Measurements from ENCODE around the gene LYRM2.
A peak's percentile ranks its signal among the peaks of the same experiment; 100 is the strongest.

The LYRM2 gene

DNA sequence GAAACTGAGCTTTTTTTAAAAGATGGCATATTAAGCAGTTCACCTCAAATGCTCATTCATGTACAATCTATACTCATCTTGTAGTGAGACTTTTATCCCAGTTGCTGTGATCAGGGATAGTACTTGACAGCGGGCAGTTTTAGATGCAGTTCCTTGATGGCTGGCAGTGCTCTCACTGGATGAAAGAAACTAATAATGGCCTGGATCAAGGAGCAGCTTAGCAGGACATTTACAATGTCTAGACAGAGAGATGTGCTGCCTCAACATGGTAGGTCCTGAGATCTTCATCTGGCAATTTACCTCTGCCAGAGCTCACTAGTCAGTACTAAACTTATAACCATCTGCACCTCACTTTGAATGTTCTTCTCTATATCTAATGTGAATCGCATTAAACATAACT is 46.8 kb upstream of the LYRM2 start (continued):
- no peak for TF ChIP-seq ZNF174 (tag by site-specific recombination; IDR thresholded peaks at IDR 0.05)
- TF ChIP-seq ZNF658 (tag by site-specific recombination; IDR thresholded peaks at IDR 0.05) = no peak

DNA sequence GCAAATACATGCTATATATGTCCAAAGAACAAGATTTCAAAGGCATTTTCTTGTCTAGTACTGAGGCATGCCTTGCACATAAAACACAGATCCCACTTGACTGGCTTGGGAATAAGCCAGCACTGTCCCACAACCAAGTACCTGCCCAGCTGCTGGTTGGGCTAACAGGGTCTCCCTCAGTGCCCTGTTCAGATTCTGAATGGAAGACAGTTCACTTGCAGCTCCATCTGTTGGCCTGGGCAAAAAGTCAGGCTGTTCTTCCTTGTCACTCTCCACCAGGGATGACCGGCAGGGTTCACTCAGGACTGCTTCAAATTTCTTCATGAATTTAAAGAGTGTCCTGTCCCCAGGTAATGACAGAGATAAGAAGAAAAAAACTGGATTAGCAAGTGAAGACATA is 44.4 kb upstream of the LYRM2 start:
- H3K9me3 ChIP-seq (ENCODE audit: control insufficient read depth, insufficient read depth, low read depth, low read length) = no peaks in the 10 kb centered on the region
- TF ChIP-seq ZNF791 (tag by site-specific recombination; IDR thresholded peaks at IDR 0.05) (no peak), ZNF610 (tag by site-specific recombination; IDR thresholded peaks at IDR 0.05; ENCODE audit: borderline replicate concordance) (no peak)
- TF ChIP-seq, protein P1, sequence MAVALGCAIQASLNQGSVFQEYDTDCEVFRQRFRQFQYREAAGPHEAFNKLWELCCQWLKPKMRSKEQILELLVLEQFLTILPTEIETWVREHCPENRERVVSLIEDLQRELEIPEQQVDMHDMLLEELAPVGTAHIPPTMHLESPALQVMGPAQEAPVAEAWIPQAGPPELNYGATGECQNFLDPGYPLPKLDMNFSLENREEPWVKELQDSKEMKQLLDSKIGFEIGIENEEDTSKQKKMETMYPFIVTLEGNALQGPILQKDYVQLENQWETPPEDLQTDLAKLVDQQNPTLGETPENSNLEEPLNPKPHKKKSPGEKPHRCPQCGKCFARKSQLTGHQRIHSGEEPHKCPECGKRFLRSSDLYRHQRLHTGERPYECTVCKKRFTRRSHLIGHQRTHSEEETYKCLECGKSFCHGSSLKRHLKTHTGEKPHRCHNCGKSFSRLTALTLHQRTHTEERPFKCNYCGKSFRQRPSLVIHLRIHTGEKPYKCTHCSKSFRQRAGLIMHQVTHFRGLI (tag by site-specific recombination; IDR thresholded peaks at IDR 0.05) = peak; percentile 39; the same call in 1 of the 2 replicates
- POLR2A ChIA-PET = no interaction called here
- no peak overlapping the region for H3K4me3 ChIP-seq (ENCODE audit: low read depth, low read length)
- CTCF ChIA-PET = interaction anchor here (0.6 kb wide), 1 partner anchor 37 kb away, joined by 3 read pairs; no protein-coding TSS in a partner anchor
- H3K27ac ChIP-seq (ENCODE audit: extremely low read depth, low read depth, low read length) = no peak overlapping the region
- peaks cover 28 to 97% of the 10 kb centered on the region in 2 experiments for H3K36me3 ChIP-seq (ENCODE audit: control insufficient read depth in 2 of 2, insufficient read depth in 1 of 2, low read length in 2 of 2)
- H3K4me1 ChIP-seq (ENCODE audit: control insufficient read depth, insufficient read depth, low read length) = no peaks in the 10 kb centered on the region

GRCh38 chr6:89681983-89682564 is 43.5 kb upstream of the LYRM2 start:
- CTCF ChIA-PET = interaction anchor here (0.7 kb wide), 2 partner anchors 13 to 250 kb away, joined by 3 read pairs; no protein-coding TSS in a partner anchor
- peaks cover 36 to 97% of the 10 kb centered on the region in 2 experiments for H3K36me3 ChIP-seq (ENCODE audit: control insufficient read depth in 2 of 2, insufficient read depth in 1 of 2, low read length in 2 of 2)
- H3K9me3 ChIP-seq (ENCODE audit: control insufficient read depth, insufficient read depth, low read depth, low read length) = no peaks in the 10 kb centered on the region
- H3K4me3 ChIP-seq (ENCODE audit: low read depth, low read length) = no peak overlapping the region
- H3K4me1 ChIP-seq (ENCODE audit: control insufficient read depth, insufficient read depth, low read length) = no peaks in the 10 kb centered on the region
- TF ChIP-seq ZNF112 (tag by site-specific recombination; IDR thresholded peaks at IDR 0.05) = peak; percentile 57; the same call in 1 of the 2 replicates
- TF ChIP-seq ZNF768 (tag by site-specific recombination; IDR thresholded peaks at IDR 0.05) = no peak
- POLR2A ChIA-PET = no interaction called here
- H3K27ac ChIP-seq (ENCODE audit: extremely low read depth, low read depth, low read length) = no peak overlapping the region

DNA sequence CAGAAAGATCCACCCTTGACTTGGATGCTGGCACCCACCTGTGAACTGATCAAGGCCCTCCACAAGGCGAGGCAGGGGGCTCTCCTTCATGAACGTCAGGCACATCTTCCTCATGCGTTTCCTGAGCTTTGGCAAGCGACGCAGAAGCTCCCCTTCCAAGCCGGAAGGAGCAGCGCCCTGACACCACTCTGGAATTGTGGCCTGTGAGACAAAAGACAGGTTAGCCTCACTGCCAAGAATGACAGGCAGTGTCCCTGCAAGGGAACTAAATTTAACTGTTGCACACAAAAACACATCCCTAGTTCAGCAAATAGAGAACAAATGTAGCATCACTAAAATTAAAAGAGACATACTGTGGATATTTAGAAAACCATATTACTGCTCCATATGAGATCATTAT is 42.0 kb upstream of the LYRM2 start:
- no peak overlapping the region for H3K4me3 ChIP-seq (ENCODE audit: low read depth, low read length)
- no peaks in the 10 kb centered on the region for H3K4me1 ChIP-seq (ENCODE audit: control insufficient read depth, insufficient read depth, low read length)
- ChIA-PET CTCF (no interaction called here), POLR2A (no interaction called here)
- no peak overlapping the region for H3K27ac ChIP-seq (ENCODE audit: extremely low read depth, low read depth, low read length)
- peaks cover 28 to 97% of the 10 kb centered on the region in 2 experiments for H3K36me3 ChIP-seq (ENCODE audit: control insufficient read depth in 2 of 2, insufficient read depth in 1 of 2, low read length in 2 of 2)
- H3K9me3 ChIP-seq (ENCODE audit: control insufficient read depth, insufficient read depth, low read depth, low read length) = no peaks in the 10 kb centered on the region
- no peak for TF ChIP-seq ZFP41 (tag by site-specific recombination; IDR thresholded peaks at IDR 0.05; ENCODE audit: borderline replicate concordance)
- no peak for TF ChIP-seq ZNF654 (tag by site-specific recombination; IDR thresholded peaks at IDR 0.05; ENCODE audit: low read depth)
- TF ChIP-seq ZNF10 (tag by site-specific recombination; IDR thresholded peaks at IDR 0.05) = no peak
- TF ChIP-seq ZNF518A (tag by site-specific recombination; conservative IDR thresholded peaks at IDR 0.05; ENCODE audit: low read depth) = no peak
- TF ChIP-seq ZNF660 (tag by site-specific recombination; IDR thresholded peaks at IDR 0.05) = no peak
- TF ChIP-seq TRIM28 (IDR thresholded peaks at IDR 0.05; ENCODE audit: borderline replicate concordance, low read length) = no peak
- TF ChIP-seq, protein P2, sequence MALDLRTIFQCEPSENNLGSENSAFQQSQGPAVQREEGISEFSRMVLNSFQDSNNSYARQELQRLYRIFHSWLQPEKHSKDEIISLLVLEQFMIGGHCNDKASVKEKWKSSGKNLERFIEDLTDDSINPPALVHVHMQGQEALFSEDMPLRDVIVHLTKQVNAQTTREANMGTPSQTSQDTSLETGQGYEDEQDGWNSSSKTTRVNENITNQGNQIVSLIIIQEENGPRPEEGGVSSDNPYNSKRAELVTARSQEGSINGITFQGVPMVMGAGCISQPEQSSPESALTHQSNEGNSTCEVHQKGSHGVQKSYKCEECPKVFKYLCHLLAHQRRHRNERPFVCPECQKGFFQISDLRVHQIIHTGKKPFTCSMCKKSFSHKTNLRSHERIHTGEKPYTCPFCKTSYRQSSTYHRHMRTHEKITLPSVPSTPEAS (tag by site-specific recombination; IDR thresholded peaks at IDR 0.05) = no peak
- TF ChIP-seq ZNF785 (tag by site-specific recombination; IDR thresholded peaks at IDR 0.05) = no peak
- no peak for TF ChIP-seq ZNF544 (tag by site-specific recombination; IDR thresholded peaks at IDR 0.05)
- no peak for TF ChIP-seq GLIS1 (tag by site-specific recombination; IDR thresholded peaks at IDR 0.05)
- TF ChIP-seq, protein P3, sequence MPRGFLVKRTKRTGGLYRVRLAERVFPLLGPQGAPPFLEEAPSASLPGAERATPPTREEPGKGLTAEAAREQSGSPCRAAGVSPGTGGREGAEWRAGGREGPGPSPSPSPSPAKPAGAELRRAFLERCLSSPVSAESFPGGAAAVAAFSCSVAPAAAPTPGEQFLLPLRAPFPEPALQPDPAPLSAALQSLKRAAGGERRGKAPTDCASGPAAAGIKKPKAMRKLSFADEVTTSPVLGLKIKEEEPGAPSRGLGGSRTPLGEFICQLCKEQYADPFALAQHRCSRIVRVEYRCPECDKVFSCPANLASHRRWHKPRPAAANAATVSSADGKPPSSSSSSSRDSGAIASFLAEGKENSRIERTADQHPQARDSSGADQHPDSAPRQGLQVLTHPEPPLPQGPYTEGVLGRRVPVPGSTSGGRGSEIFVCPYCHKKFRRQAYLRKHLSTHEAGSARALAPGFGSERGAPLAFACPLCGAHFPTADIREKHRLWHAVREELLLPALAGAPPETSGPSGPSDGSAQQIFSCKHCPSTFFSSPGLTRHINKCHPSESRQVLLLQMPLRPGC (tag by site-specific recombination; IDR thresholded peaks at IDR 0.05) = no peak
- TF ChIP-seq ZNF311 (tag by site-specific recombination; IDR thresholded peaks at IDR 0.05; ENCODE audit: borderline replicate concordance) = no peak
- TF ChIP-seq ZNF2 (tag by site-specific recombination; IDR thresholded peaks at IDR 0.05) = no peak
- no peak for TF ChIP-seq ZNF571 (tag by site-specific recombination; IDR thresholded peaks at IDR 0.05)
- no peak for TF ChIP-seq ZNF223 (tag by site-specific recombination; IDR thresholded peaks at IDR 0.05)

Measured in HEK293 (cell line).